Measurements from ENCODE around the gene FSTL5.
"Not testable (repeated sequence)": the region's sequence is repeated elsewhere in the genome, so short reads cannot be mapped to it uniquely, and the experiment has no call there.

The FSTL5 gene
- long read RNA-seq, donor 1 = 0 reads
- long read RNA-seq, donor 2 = 0 reads
- long read RNA-seq, donor 3 = 0 reads
- long read RNA-seq, donor 4 = 0 reads
- long read RNA-seq, donor 5 = 0 reads
- long read RNA-seq, donor 6 = 0 reads
- long read RNA-seq, donor 7 = 0 reads
- long read RNA-seq, donor 8 = 0 reads

DNA sequence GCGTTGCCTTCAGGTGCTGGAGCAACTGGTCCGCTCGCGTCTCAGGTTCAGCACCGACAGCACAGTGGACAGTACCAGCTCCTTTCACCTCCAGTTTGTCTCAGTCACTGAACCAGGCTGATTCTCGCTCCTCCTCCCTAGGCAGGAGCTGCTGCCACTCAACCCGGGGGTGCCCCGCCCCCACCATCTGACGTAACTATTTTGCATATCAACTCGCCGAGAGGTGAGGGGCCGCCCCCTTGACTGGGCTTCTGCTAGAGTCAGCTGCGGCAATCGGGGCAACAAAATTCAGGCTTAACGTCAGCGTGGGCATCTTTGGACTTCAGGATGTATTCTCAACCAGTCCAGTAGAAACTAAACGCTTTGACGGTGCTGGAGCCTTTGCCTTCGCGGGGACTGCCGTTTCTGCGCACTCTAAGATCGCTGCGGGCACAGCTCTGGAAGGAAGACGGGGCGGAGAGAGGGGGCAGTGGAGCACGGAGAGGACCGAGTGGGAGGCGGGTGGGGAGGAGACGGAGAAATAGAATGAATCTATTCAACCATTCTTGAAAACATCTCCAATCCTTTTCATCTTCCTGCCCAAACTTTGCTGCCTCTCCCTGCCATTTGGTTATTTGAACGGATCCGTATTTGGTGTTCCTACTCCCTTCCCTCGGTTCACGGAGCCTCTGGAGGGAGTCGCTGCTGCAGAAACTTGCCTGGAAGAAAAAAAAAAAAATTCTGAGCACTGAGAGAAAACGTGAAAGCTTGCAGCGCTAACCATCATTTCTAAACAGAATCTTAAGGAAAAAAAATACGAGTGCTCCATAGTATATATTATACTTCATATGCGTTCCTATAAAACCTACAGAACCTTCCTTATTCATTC, at the start of gene FSTL5:
Gene FSTL5, minus strand, starts transcription at position 109 of the 868 bp plus-strand sequence. CDS start 52,604 bp downstream, outside the sequence.
- DNase-seq = peak; percentile 77

- DNase-seq = no peak
Observed at GRCh38 chr4:162209706-162210105, 45.9 kb upstream of the FSTL5 start.

DNA sequence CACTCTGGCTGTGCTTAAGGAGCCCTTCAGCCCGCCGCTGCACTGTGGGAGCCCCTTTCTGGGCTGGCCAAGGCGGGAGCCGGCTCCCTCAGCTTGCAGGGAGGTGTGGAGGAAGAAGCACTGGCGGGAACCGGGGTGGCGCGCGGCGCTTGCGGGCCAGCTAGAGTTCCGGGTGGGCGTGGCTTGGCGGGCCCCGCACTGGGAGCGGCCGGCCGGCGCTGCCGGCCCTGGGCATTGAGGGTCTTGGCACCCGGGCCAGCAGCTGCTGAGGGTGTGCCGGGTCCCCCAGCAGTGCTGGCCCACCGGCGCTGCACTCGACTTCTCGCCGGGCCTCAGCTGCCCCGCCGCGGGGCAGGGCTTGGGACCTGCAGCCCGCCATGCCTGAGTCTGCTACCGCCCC, 39.7 kb upstream of the FSTL5 start:
- not testable (repeated sequence) for DNase-seq

DNA sequence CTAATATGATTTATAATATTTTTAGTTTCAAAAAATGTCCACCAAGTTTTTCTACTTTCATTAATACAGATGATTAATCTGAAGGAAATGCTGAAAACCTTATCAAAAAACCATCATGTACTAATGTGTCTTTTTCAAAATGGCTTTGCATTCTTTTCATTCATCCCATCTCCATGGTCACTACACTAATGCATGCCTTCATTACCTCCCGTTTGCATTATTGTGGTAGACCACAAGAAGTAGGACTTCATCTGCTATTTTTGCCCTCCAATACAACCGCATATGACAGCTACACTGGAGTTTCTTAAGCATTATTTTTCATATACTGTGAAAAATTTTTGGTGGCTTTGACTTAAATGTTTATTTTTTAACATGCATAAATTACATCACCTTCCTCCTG, 37.9 kb upstream of the FSTL5 start:
- DNase-seq = no peak

DNA sequence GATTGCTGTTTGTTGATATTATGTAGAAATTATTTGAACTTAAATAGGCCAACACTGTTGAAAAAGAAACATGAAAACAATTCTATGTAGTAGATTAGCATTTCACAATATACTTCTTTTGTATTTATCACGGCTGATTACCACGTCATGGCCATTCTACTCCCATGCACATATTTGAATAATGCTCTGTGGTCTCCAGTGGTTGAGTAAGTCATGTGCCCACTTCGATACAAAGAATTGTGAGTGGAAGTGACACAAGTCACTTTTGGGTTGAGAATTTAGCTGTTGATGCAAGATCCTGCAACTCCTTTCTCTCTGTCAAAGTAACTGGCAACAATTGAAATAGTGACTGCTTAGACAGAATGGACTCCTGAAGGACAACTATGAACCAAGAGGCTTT, 6.7 kb upstream of the FSTL5 start:
- no peak for DNase-seq

DNA sequence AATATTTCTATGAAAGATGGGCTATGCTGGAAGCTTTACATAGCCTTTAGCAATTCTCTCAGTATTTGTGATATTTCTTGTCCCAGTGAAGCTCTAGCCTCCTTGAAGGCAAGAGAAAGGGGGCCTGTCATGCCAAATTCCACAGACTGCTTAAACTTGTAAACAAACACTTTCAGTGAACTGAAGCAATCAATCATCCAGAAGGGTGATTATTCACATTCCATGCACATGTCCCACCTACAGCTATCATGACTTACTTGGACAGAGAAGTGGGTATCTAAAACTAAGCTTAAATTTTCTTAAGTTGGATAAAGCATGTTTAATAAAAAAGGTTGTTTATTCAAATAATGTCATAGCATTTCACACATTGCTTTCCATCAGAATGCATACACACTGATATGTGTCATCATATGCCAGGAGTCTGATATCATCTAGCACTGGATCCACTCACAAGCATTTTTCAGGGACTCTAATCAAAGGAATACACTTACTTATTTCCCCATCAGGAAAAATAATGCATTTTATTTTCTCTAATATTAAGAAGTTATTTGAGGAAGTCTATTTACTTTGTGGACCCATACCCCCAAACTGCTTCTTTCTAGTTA, 1.2 kb upstream of the FSTL5 start:
- DNase-seq = no peak

DNA sequence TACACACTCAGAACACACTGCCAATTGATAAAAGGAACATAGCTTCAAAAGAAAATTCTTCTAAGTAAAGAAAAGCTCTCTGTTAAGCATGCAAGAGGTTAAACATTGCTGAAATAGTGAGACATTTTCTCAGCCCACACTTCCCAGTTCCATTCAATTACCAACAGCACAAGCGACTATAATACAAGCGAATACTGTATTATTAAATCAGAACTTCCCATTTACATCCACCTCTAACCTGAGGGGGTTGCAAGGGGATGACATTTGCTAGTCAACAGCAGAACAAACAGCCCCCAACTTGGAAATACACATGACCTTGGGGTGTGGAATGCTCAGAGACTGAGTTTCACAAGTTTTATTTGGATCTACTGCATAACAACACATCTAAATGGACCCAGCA, 1.1 kb downstream of the FSTL5 start:
- no peak for DNase-seq

DNA sequence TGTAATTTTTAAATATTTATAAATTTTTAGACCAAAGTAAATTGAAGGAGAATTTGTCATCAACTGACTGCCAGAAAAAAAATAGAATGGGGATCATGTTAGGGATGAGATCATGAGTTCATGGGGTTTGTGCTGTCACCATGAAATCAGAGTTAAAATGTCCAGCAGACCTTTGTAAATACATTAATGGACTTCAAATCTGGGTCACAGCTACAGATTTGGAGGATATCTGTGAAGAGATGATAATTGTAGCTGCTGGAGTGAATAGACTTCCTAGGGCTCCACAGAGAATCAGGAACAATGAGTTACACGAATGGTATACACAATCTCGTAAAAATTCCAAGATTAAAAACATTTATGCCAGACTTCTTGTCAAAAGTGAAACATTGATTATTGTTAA, 6.6 kb downstream of the FSTL5 start:
- DNase-seq = no peak

DNA sequence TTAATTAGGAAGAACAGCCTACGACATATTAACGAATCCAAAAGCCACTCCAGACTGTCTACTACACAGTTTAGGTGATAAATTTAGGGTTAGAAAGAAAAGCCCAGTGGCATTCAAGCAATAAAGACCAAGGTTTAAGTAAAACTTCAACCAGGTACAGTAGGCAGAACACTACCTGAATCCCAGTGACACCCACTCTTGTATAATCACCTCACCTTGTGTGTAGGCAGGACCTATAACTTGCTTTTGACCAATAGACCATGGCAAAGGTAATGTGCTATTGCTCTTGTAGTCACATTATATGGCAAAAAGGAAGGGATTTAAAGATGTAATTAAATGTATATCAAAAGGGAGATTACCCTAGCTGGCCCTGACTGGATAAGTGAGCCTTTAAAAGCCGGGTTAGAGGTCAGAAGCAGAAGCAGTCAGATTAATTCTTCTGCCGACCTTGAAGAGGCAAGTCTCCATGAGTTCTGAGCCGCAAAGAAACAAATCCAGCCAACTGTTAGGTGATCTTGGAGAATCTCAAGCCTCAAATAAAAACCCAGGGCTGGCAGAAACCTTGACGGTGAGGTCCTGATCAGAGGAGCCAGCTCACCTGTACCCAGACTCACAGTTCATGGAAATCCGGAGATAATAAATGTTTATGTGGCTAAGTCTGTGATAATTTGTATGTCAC, 8.8 kb downstream of the FSTL5 start:
- DNase-seq = no peak

- DNase-seq = no peak
Observed at GRCh38 chr4:162151850-162152249, 11.9 kb downstream of the FSTL5 start.

GRCh38 chr4:162151386-162151785, 12.4 kb downstream of the FSTL5 start:
- DNase-seq = no peak

GRCh38 chr4:162149644-162150043, 14.2 kb downstream of the FSTL5 start:
- DNase-seq = no peak

GRCh38 chr4:162140051-162140683, 23.6 kb downstream of the FSTL5 start:
- DNase-seq = no peak

- DNase-seq = no peak
Observed at GRCh38 chr4:162139412-162139811, 24.4 kb downstream of the FSTL5 start.

GRCh38 chr4:162131256-162131655, 32.5 kb downstream of the FSTL5 start:
- DNase-seq = no peak

- no peak for DNase-seq
Observed at GRCh38 chr4:162126729-162127128, 37.1 kb downstream of the FSTL5 start.

DNA sequence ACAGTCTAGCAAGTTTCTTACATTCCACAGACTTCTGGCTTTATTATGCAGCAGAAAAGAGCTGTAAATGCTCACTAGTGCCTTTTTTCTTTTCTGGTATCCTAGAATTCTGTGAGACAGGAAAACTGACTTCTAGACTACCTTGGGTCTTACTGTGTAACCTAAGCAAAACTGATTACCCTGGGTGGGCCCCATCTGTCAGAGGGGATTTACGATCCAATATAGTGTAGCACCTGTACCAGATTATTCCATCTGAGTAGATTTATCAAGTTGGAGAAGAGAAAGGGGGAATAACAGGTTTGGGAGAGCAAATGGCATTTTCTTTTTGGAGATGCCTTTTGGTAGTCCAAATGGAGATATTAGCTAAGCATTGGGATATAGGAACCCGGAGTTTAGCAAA, 46.7 kb downstream of the FSTL5 start:
- no peak for DNase-seq

GRCh38 chr4:162116095-162116779, 47.6 kb downstream of the FSTL5 start:
- no peak for DNase-seq

GRCh38 chr4:162115333-162115732, 48.5 kb downstream of the FSTL5 start:
- no peak for DNase-seq

- no peak for DNase-seq
Observed at GRCh38 chr4:162111078-162111477, 52.7 kb downstream of the FSTL5 start.

- no peak for DNase-seq
Observed at GRCh38 chr4:162104459-162105124, 59.2 kb downstream of the FSTL5 start.

Data from right kidney (tissue), 9 donors.